Trophoblast cell (in vitro differentiated cells and primary cell): ENCODE measurements around the gene PARVB.
"Not testable (repeated sequence)": the region's sequence is repeated elsewhere in the genome, so short reads cannot be mapped to it uniquely, and the experiment has no call there.

Source experiments
- DNase-seq, 2 donors: peaks; one replicate each; pipeline ENCODE4 v3.0.0-alpha.2; 2016
- H2AFZ ChIP-seq: 2 replicates; pipeline ENCODE4 v1.6.1; 2013; ENCODE audit warnings: low read length, moderate library complexity, mild to moderate bottlenecking; ENCODE audit not compliant: insufficient read depth, poor library complexity
- H2AK5ac ChIP-seq: 2 replicates; pipeline ENCODE4 v1.6.1; 2013; ENCODE audit warnings: mild to moderate bottlenecking, low read length
- H2BK120ac ChIP-seq: 2 replicates; pipeline ENCODE4 v1.6.1; 2013; ENCODE audit warnings: low read length, mild to moderate bottlenecking, moderate library complexity; ENCODE audit not compliant: insufficient read depth, poor library complexity
- H2BK12ac ChIP-seq: 2 replicates; pipeline ENCODE4 v1.6.1; 2013; ENCODE audit warnings: mild to moderate bottlenecking, low read length, moderate library complexity
- H2BK5ac ChIP-seq: 2 replicates; pipeline ENCODE4 v1.6.1; 2013; ENCODE audit warnings: low read length, low read depth, moderate library complexity, mild to moderate bottlenecking; ENCODE audit not compliant: poor library complexity
- H3K14ac ChIP-seq: 2 replicates; pipeline ENCODE4 v1.6.1; 2013; ENCODE audit warnings: mild to moderate bottlenecking, low read length
- H3K18ac ChIP-seq: 2 replicates; pipeline ENCODE4 v1.6.1; 2013; ENCODE audit warnings: mild to moderate bottlenecking, low read length
- H3K23ac ChIP-seq: 2 replicates; pipeline ENCODE4 v1.6.1; 2013; ENCODE audit warnings: low read length
- H3K27ac ChIP-seq: 2 replicates; pipeline ENCODE4 v1.5.1; 2013; ENCODE audit warnings: low read depth, mild to moderate bottlenecking, inconsistent platforms, low read length, moderate library complexity
- H3K27me3 ChIP-seq: 2 replicates; pipeline ENCODE4 v1.6.1; 2013; ENCODE audit warnings: inconsistent platforms, mild to moderate bottlenecking, low read length, moderate library complexity; ENCODE audit not compliant: insufficient read depth
- H3K36me3 ChIP-seq, 2 experiments: 1 replicate in 1 of 2; 2 replicates in 1 of 2; pipeline ENCODE4 v1.6.1; 2013; ENCODE audit warnings: low read length in 2 of 2, mild to moderate bottlenecking in 2 of 2, moderate library complexity in 1 of 2; ENCODE audit not compliant: insufficient read depth in 2 of 2, control insufficient read depth in 1 of 2
- H3K4ac ChIP-seq: 2 replicates; pipeline ENCODE4 v1.6.1; 2013; ENCODE audit warnings: low read depth, mild to moderate bottlenecking, low read length, moderate library complexity
- H3K4me1 ChIP-seq, 2 experiments: 1 replicate in 1 of 2; 2 replicates in 1 of 2; pipeline ENCODE4 v1.6.1; 2013; ENCODE audit warnings: low read length in 2 of 2, mild to moderate bottlenecking in 2 of 2, moderate library complexity in 1 of 2; ENCODE audit not compliant: insufficient read depth in 2 of 2, control insufficient read depth in 1 of 2
- H3K4me2 ChIP-seq: 2 replicates; pipeline ENCODE4 v1.6.1; 2013; ENCODE audit warnings: inconsistent platforms, mild to moderate bottlenecking, low read length, moderate library complexity
- H3K4me3 ChIP-seq: 2 replicates; pipeline ENCODE4 v1.5.1; 2013; ENCODE audit warnings: mild to moderate bottlenecking, low read depth, low read length, inconsistent platforms
- H3K79me1 ChIP-seq: one replicate; pipeline ENCODE4 v1.6.1; 2013; ENCODE audit warnings: low read length
- H3K79me2 ChIP-seq: 2 replicates; pipeline ENCODE4 v1.6.1; 2013; ENCODE audit warnings: low read length, mild to moderate bottlenecking; ENCODE audit not compliant: control insufficient read depth, insufficient read depth, poor library complexity
- H3K9ac ChIP-seq: 2 replicates; pipeline ENCODE4 v1.6.1; 2013; ENCODE audit warnings: mild to moderate bottlenecking, low read length
- H3K9me3 ChIP-seq: 2 replicates; pipeline ENCODE4 v1.6.1; 2013; ENCODE audit warnings: low read depth, mild to moderate bottlenecking, control low read depth, inconsistent platforms, low read length; ENCODE audit not compliant: insufficient read depth
- H4K12ac ChIP-seq: 2 replicates; pipeline ENCODE4 v1.6.1; 2013; ENCODE audit warnings: low read depth, mild to moderate bottlenecking, low read length, moderate library complexity
- H4K8ac ChIP-seq: 2 replicates; pipeline ENCODE4 v1.6.1; 2013; ENCODE audit warnings: low read depth, mild to moderate bottlenecking, low read length, moderate library complexity
- H4K91ac ChIP-seq: one replicate; pipeline ENCODE4 v1.6.1; 2013; ENCODE audit warnings: low read depth, mild to moderate bottlenecking, low read length, moderate library complexity
- WGBS: extraction: QIAGEN DNeasy Blood & Tissue Kit; methylation state at CpG from one replicate; pipeline ENCODE4 v1.1.7; 2013; ENCODE audit warnings: missing lambda C conversion rate; ENCODE audit not compliant: insufficient read length, insufficient coverage; ENCODE audit errors: extremely low coverage; 5-methylcytosine and 5-hydroxymethylcytosine counted together

Gene PARVB

GRCh38 chr22:44016586-44016985, 7.5 kb upstream of the PARVB start:
- H3K18ac ChIP-seq, H3K79me2 ChIP-seq, H4K8ac ChIP-seq, H3K4ac ChIP-seq, H3K4me1 ChIP-seq, H2BK5ac ChIP-seq, H2AK5ac ChIP-seq, H2AFZ ChIP-seq, H3K9ac ChIP-seq, H4K91ac ChIP-seq, H3K79me1 ChIP-seq, H2BK12ac ChIP-seq, H3K27ac ChIP-seq, H2BK120ac ChIP-seq, H3K36me3 ChIP-seq, H3K27me3 ChIP-seq, H3K9me3 ChIP-seq, H4K12ac ChIP-seq, H3K23ac ChIP-seq, DNase-seq, H3K14ac ChIP-seq, H3K4me3 ChIP-seq, H3K4me2 ChIP-seq: not testable (repeated sequence)
- no CpG with 5 or more reads among the region's 3 CpGs for WGBS

- Histone ChIP-seq H4K12ac (no peak overlapping the region), H2BK12ac (no peak overlapping the region), H3K4me2 (no peak overlapping the region), H3K14ac (no peak overlapping the region), H3K23ac (no peak overlapping the region), H3K9ac (no peak overlapping the region), H4K8ac (no peak overlapping the region), H3K18ac (no peak overlapping the region), H3K79me1 (no peaks in the 10 kb centered on the region), H3K4ac (no peak overlapping the region), H3K4me1 (peaks cover 1 to 2% of the 10 kb centered on the region in 2 experiments), H3K4me3 (no peak overlapping the region), H3K9me3 (peaks cover 2% of the 10 kb centered on the region), H2BK120ac (no peak overlapping the region), H3K79me2 (no peaks in the 10 kb centered on the region), H2AK5ac (no peak overlapping the region), H3K27ac (no peak overlapping the region), H2BK5ac (no peak overlapping the region), H3K36me3 (no peaks in the 10 kb centered on the region), H3K27me3 (no peaks in the 10 kb centered on the region), H4K91ac (no peak overlapping the region), H2AFZ (no peak overlapping the region)
- DNase-seq: no peak
- WGBS: no CpG with 5 or more reads among the region's 9 CpGs
Observed at GRCh38 chr22:44018594-44018993, 5.5 kb upstream of the PARVB start.

GRCh38 chr22:44019416-44019815, 4.7 kb upstream of the PARVB start:
- Histone ChIP-seq H2BK12ac (no peak overlapping the region), H3K9ac (no peak overlapping the region), H2AFZ (no peak overlapping the region), H3K4ac (no peak overlapping the region), H3K9me3 (peaks cover 2% of the 10 kb centered on the region), H2AK5ac (no peak overlapping the region), H3K79me2 (no peaks in the 10 kb centered on the region), H3K4me2 (no peak overlapping the region), H3K23ac (no peak overlapping the region), H4K8ac (no peak overlapping the region), H3K4me3 (no peak overlapping the region), H3K14ac (no peak overlapping the region), H2BK120ac (no peak overlapping the region), H4K91ac (no peak overlapping the region), H3K4me1 (peaks cover 4 to 5% of the 10 kb centered on the region in 2 experiments), H2BK5ac (no peak overlapping the region), H3K27ac (no peak overlapping the region), H3K27me3 (peaks cover 3% of the 10 kb centered on the region), H3K18ac (no peak overlapping the region), H4K12ac (no peak overlapping the region), H3K79me1 (no peaks in the 10 kb centered on the region), H3K36me3 (no peaks in the 10 kb centered on the region)
- WGBS: no CpG with 5 or more reads among the region's 10 CpGs
- DNase-seq: no peak

GRCh38 chr22:44019846-44020245, 4.3 kb upstream of the PARVB start:
- Histone ChIP-seq H2AK5ac (no peak overlapping the region), H4K91ac (no peak overlapping the region), H3K4ac (no peak overlapping the region), H3K4me2 (no peak overlapping the region), H3K36me3 (no peaks in the 10 kb centered on the region), H4K8ac (no peak overlapping the region), H3K4me1 (peaks cover 4 to 5% of the 10 kb centered on the region in 2 experiments), H3K79me2 (no peaks in the 10 kb centered on the region), H3K79me1 (no peaks in the 10 kb centered on the region), H2BK12ac (no peak overlapping the region), H3K9ac (no peak overlapping the region), H3K27me3 (peaks cover 3% of the 10 kb centered on the region), H3K4me3 (no peak overlapping the region), H2AFZ (no peak overlapping the region), H2BK120ac (no peak overlapping the region), H3K18ac (no peak overlapping the region), H4K12ac (no peak overlapping the region), H3K14ac (no peak overlapping the region), H2BK5ac (no peak overlapping the region), H3K9me3 (peaks cover 2% of the 10 kb centered on the region), H3K23ac (no peak overlapping the region), H3K27ac (no peak overlapping the region)
- no peak for DNase-seq
- WGBS: no CpG with 5 or more reads among the region's 5 CpGs
